GM12874 (cell line): ENCODE results near the gene HTT-AS.

ENCODE experiments used
- TF ChIP-seq, protein P1 (sequence below): IDR thresholded peaks from 2 replicates; pipeline ENCODE4 v1.5.1; 2011; ENCODE audit warnings: low read depth, mild to moderate bottlenecking, control low read depth, low read length, moderate library complexity; ENCODE audit not compliant: insufficient read depth

The HTT-AS gene

GRCh38 chr4:3065551-3065950 lies 8.8 kb downstream of the HTT-AS start:
- TF ChIP-seq, protein P1, sequence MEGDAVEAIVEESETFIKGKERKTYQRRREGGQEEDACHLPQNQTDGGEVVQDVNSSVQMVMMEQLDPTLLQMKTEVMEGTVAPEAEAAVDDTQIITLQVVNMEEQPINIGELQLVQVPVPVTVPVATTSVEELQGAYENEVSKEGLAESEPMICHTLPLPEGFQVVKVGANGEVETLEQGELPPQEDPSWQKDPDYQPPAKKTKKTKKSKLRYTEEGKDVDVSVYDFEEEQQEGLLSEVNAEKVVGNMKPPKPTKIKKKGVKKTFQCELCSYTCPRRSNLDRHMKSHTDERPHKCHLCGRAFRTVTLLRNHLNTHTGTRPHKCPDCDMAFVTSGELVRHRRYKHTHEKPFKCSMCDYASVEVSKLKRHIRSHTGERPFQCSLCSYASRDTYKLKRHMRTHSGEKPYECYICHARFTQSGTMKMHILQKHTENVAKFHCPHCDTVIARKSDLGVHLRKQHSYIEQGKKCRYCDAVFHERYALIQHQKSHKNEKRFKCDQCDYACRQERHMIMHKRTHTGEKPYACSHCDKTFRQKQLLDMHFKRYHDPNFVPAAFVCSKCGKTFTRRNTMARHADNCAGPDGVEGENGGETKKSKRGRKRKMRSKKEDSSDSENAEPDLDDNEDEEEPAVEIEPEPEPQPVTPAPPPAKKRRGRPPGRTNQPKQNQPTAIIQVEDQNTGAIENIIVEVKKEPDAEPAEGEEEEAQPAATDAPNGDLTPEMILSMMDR: no peak

DNA sequence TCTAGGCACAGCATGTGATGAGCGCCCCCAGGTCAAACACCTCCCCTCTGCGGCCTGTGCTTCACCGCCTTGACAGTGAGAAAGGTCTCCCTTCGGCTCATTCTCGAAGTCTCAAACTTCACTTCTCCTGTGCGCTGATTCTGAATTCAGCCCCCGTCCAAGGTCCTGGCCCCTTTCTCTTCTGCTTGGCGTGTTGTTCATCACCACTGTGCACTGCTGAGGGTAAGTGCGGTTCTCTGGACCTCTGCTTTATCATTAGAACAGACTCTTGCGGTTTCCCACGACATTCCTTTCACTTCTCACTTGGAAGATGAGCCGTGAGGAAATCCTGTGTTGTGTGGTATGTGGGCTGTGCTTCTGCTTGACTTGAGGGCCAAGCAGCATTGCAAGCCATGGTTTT lies 11.9 kb downstream of the HTT-AS start:
- TF ChIP-seq, protein P1: no peak

- TF ChIP-seq, protein P1: no peak
Measured at GRCh38 chr4:3060946-3061345, 13.4 kb downstream of the HTT-AS start.

GRCh38 chr4:3059943-3060342 lies 14.4 kb downstream of the HTT-AS start:
- TF ChIP-seq, protein P1: no peak

DNA sequence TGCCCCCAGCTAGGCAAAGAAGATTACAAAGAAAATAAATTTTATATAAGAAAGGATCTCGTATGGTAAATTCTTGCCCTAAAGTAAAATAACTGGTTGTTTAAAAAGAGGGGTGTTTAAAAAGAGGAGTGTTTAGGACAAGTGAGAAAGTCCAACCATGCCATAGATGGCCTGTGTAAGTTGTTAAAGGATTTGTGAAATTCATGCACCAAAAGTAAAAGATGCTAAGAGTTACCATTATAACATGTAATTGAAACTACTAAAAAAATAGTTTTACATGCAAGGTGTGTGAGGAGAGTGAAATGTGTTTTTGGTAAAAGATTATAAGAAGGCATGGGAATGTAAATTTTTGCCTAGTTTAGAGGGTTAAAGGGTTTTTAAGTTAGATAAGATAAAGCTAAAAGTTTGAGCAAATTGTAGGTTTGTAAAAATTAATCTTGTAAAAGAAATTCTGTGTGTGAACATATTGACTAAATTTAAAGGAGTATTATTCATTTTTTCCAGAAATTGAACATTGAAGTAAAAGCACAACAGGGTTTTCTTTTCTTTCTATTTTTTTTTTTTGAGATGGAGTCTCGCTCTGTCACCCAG lies 20.1 kb downstream of the HTT-AS start:
- TF ChIP-seq, protein P1: no peak

DNA sequence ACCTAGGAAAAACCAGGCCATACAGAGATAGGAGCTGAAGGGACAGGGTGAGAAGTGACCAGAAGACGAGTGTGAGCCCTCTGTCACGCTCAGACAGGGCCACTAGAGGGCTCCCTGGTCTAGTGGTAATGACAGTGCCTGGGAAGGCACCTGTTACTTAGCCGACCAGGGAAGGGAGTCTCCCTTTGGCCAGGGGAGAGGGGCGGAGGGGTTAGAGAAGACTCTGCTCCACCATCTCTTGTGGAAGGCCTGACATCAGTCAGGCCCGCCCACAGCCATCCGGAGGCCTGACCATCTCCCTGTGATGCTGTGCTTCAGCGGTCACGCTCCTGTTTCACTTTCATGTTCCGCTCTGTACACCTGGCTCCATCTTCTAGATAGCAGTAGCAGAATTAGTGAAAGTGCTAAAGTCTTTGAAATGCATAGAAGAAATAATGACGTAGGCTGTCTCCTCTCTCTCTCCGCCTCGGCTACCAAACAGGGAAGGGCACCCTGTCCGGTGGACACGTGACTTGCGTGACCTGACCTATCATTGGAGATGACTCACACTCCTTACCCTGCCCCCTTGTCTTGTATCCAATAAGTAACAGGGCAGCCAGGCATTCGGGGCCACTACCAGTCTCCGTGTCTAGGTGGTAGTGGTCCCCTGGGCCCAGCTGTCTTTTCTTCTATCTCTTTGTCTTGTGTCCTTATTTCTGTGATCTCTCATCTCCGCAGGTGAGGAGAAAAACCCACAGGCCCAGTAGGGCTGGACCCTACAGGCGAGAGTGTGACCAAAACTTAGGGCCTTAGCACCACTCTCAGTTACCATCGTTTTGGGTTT lies 26.7 kb downstream of the HTT-AS start:
- TF ChIP-seq, protein P1: peak; percentile 71

- TF ChIP-seq, protein P1: no peak
Measured at GRCh38 chr4:3046623-3047022, 27.7 kb downstream of the HTT-AS start.
